ENCODE data around the gene CCDC69.

Gene CCDC69

DNA sequence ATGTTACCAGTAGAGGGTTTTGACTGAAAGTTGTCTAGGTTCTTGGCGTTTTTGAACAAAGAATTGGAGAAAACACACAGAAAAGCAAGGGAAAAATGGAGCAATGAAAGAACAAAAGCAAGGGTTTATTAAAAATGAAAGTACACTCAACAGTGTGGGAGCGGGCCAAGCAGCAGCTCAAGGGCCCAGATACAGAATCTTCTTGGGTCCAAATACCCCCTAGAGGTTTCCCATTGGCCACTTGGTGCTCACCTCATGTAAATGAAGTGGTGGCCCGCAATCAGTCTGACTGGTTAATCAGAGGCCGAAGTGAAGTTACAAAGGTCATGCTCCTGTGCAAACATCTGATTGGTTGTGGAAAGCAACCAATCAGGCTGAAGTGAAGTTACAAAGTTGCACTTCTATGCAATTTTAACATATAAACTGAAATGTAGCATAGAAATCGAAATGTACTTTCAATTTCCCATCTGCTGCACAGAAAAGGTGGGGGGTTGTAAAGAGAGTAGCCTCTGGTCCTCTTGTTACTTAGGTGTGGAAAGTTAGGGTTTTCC lies 27.2 kb upstream of the CCDC69 start:
- peaks cover 15 to 19% of the 10 kb centered on the region in 2 experiments for H3K27me3 ChIP-seq (ENCODE audit: control insufficient read depth in 1 of 2, insufficient read depth in 1 of 2, low read length in 2 of 2)
- no peak overlapping the region for H3K27ac ChIP-seq (ENCODE audit: low read length, poor library complexity, severe bottlenecking)
- WGBS = 93% methylated on average over 5 of the region's 5 CpGs
- H3K23ac ChIP-seq (ENCODE audit: low read length in 2 of 2) = no peak overlapping the region
- H3K9ac ChIP-seq (ENCODE audit: low read length) = no peak overlapping the region
- H3K4me2 ChIP-seq (ENCODE audit: low read length, poor library complexity, severe bottlenecking) = no peak overlapping the region
- H3K9me3 ChIP-seq (ENCODE audit: control insufficient read depth, low read length) = no peaks in the 10 kb centered on the region
- H3K18ac ChIP-seq (ENCODE audit: low read depth in 1 of 2, low read length in 2 of 2) = no peak overlapping the region
- H3K79me1 ChIP-seq (replicated peaks; ENCODE audit: low read length, poor library complexity, severe bottlenecking) = peaks cover 15% of the 10 kb centered on the region
- H2BK15ac ChIP-seq (ENCODE audit: low read depth, poor library complexity, severe bottlenecking) = no peak overlapping the region
- H3K4me1 ChIP-seq (ENCODE audit: control insufficient read depth, insufficient read depth, low read depth, low read length) = peaks cover 5% of the 10 kb centered on the region
- DNase-seq = no peak
- no peak overlapping the region for H3K14ac ChIP-seq (ENCODE audit: low read length in 2 of 2)
- no peak overlapping the region for H2AK5ac ChIP-seq (ENCODE audit: low read length, severe bottlenecking)
- no peak overlapping the region for H4K8ac ChIP-seq (ENCODE audit: low read length)
- no peak overlapping the region for H2AFZ ChIP-seq (ENCODE audit: low read depth, low read length)
- H2BK120ac ChIP-seq (ENCODE audit: low read depth, low read length) = no peak overlapping the region
- no peaks in the 10 kb centered on the region for H3K36me3 ChIP-seq (ENCODE audit: control insufficient read depth in 1 of 2, insufficient read depth in 2 of 2, low read depth in 1 of 2, low read length in 2 of 2)
- H2BK12ac ChIP-seq (ENCODE audit: low read length in 2 of 2) = no peak overlapping the region
- H3K4ac ChIP-seq (ENCODE audit: low read depth in 1 of 2, low read length in 2 of 2) = no peak overlapping the region
- no peak overlapping the region for H4K91ac ChIP-seq (ENCODE audit: low read length)
- no peak overlapping the region for H3K4me3 ChIP-seq (ENCODE audit: insufficient read depth in 1 of 2, low read depth in 1 of 2, low read length in 2 of 2)
- H2BK5ac ChIP-seq (ENCODE audit: low read depth, low read length, poor library complexity, severe bottlenecking) = no peak overlapping the region

DNA sequence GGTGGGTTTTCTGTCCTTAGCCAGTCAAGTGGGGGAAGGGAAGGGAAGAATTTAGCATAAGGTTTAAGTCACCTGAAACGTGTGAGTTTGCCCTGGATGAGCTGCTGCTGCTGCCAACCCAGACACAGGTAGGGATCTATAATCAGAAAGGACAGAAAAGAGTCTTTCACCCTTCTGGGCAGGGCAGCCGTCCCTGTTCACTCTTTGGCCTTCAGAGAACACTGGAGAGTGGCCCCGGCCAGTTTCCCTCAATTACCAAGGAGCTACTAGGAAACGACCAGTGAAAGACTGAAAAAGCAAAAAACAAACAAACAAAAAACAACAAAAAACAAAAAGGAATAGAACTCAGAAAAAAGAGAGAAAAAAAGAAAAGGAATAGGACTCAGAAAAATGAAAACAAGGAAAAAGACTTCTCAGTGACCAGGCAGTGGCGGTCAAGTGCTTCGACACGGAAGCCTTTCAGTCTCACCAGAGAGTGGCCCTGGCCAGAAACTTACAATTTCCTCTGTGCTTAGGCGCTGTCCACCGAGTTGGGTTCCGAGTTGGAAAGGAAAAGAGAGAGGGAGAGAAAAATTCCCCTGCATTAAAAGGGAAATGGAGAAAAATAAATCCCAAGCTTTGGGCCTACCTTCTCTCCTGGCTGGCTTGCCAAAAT lies 26.6 kb upstream of the CCDC69 start:
- Histone ChIP-seq H3K27me3 (ENCODE audit: control insufficient read depth in 1 of 2, insufficient read depth in 1 of 2, low read length in 2 of 2) (peaks cover 15 to 24% of the 10 kb centered on the region in 2 experiments), H3K23ac (ENCODE audit: low read length in 2 of 2) (no peak overlapping the region), H2BK5ac (ENCODE audit: low read depth, low read length, poor library complexity, severe bottlenecking) (no peak overlapping the region), H2AK5ac (ENCODE audit: low read length, severe bottlenecking) (no peak overlapping the region), H3K4ac (ENCODE audit: low read depth in 1 of 2, low read length in 2 of 2) (no peak overlapping the region), H2BK12ac (ENCODE audit: low read length in 2 of 2) (no peak overlapping the region), H2BK120ac (ENCODE audit: low read depth, low read length) (no peak overlapping the region), H3K14ac (ENCODE audit: low read length in 2 of 2) (no peak overlapping the region), H4K8ac (ENCODE audit: low read length) (no peak overlapping the region), H3K79me1 (replicated peaks; ENCODE audit: low read length, poor library complexity, severe bottlenecking) (peaks cover 10% of the 10 kb centered on the region), H4K91ac (ENCODE audit: low read length) (no peak overlapping the region), H3K36me3 (ENCODE audit: control insufficient read depth in 1 of 2, insufficient read depth in 2 of 2, low read depth in 1 of 2, low read length in 2 of 2) (no peaks in the 10 kb centered on the region), H2AFZ (ENCODE audit: low read depth, low read length) (no peak overlapping the region), H3K4me1 (ENCODE audit: control insufficient read depth, insufficient read depth, low read depth, low read length) (peaks cover 5% of the 10 kb centered on the region), H3K4me3 (ENCODE audit: insufficient read depth in 1 of 2, low read depth in 1 of 2, low read length in 2 of 2) (no peak overlapping the region), H3K27ac (ENCODE audit: low read length, poor library complexity, severe bottlenecking) (no peak overlapping the region), H2BK15ac (ENCODE audit: low read depth, poor library complexity, severe bottlenecking) (no peak overlapping the region), H3K18ac (ENCODE audit: low read depth in 1 of 2, low read length in 2 of 2) (no peak overlapping the region), H3K9ac (ENCODE audit: low read length) (no peak overlapping the region), H3K4me2 (ENCODE audit: low read length, poor library complexity, severe bottlenecking) (no peak overlapping the region), H3K9me3 (ENCODE audit: control insufficient read depth, low read length) (no peaks in the 10 kb centered on the region)
- WGBS = 88% methylated on average over 8 of the region's 10 CpGs
- DNase-seq = no peak

DNA sequence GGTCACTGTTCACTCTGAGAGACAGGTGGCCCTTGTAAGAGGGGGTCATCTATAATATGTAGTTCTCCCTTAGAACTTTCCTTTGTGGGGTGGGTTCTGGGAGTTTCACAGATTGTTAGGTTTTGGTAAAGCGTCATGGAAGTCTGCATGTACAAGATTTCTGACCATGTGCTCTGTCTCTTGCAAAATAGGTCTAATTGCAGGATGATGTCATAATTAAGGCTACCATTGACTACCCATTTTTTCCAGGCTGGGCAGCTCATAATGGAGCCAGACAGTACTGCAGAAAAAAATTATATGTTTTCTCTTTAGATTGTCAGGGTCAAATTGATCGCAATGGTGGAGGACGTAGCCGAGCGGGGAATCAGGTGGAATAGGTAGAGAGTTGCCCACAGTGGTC lies 25.4 kb upstream of the CCDC69 start:
- H2BK15ac ChIP-seq (ENCODE audit: low read depth, poor library complexity, severe bottlenecking) = no peak overlapping the region
- 98% methylated on average over 5 of the region's 5 CpGs for WGBS
- no peak overlapping the region for H2BK120ac ChIP-seq (ENCODE audit: low read depth, low read length)

DNA sequence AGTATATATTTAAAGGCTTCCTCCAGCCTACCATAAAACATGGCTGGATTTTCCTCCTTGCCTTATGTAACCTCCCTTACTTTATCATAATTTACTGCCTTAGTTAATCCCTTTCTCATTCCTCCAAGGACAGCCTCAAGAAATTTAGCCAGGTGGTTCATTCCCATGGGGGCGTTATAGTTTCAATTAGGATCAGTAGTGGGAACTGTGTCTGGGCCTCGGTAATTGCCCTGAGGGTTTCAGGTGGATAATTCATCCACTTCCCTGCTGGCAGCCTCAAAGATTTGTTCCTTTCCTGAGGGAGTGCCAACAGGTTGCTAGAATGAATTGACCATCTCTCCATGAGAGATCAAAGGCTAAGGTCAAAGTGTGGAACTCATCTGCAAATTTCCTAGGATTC lies 24.8 kb upstream of the CCDC69 start:
- no peak overlapping the region for H3K14ac ChIP-seq (ENCODE audit: low read length in 2 of 2)
- no peak overlapping the region for H3K9ac ChIP-seq (ENCODE audit: low read length)
- H2AK5ac ChIP-seq (ENCODE audit: low read length, severe bottlenecking) = no peak overlapping the region
- no peak overlapping the region for H3K4ac ChIP-seq (ENCODE audit: low read depth in 1 of 2, low read length in 2 of 2)
- no peak overlapping the region for H3K18ac ChIP-seq (ENCODE audit: low read depth in 1 of 2, low read length in 2 of 2)
- no peak overlapping the region for H4K8ac ChIP-seq (ENCODE audit: low read length)
- DNase-seq = no peak
- no peak overlapping the region for H2BK5ac ChIP-seq (ENCODE audit: low read depth, low read length, poor library complexity, severe bottlenecking)
- no peak overlapping the region for H3K4me3 ChIP-seq (ENCODE audit: insufficient read depth in 1 of 2, low read depth in 1 of 2, low read length in 2 of 2)
- 82% methylated on average over 2 of the region's 2 CpGs for WGBS
- no peaks in the 10 kb centered on the region for H3K9me3 ChIP-seq (ENCODE audit: control insufficient read depth, low read length)
- H3K36me3 ChIP-seq (ENCODE audit: control insufficient read depth in 1 of 2, insufficient read depth in 2 of 2, low read depth in 1 of 2, low read length in 2 of 2) = no peaks in the 10 kb centered on the region
- no peak overlapping the region for H2BK120ac ChIP-seq (ENCODE audit: low read depth, low read length)
- no peak overlapping the region for H2AFZ ChIP-seq (ENCODE audit: low read depth, low read length)
- no peak overlapping the region for H4K91ac ChIP-seq (ENCODE audit: low read length)
- H3K79me1 ChIP-seq (replicated peaks; ENCODE audit: low read length, poor library complexity, severe bottlenecking) = peaks cover 4% of the 10 kb centered on the region
- no peak overlapping the region for H3K27ac ChIP-seq (ENCODE audit: low read length, poor library complexity, severe bottlenecking)
- no peak overlapping the region for H3K4me2 ChIP-seq (ENCODE audit: low read length, poor library complexity, severe bottlenecking)
- no peak overlapping the region for H2BK12ac ChIP-seq (ENCODE audit: low read length in 2 of 2)
- H3K4me1 ChIP-seq (ENCODE audit: control insufficient read depth, insufficient read depth, low read depth, low read length) = peaks cover 2% of the 10 kb centered on the region
- no peak overlapping the region for H3K23ac ChIP-seq (ENCODE audit: low read length in 2 of 2)
- no peak overlapping the region for H2BK15ac ChIP-seq (ENCODE audit: low read depth, poor library complexity, severe bottlenecking)
- H3K27me3 ChIP-seq (ENCODE audit: control insufficient read depth in 1 of 2, insufficient read depth in 1 of 2, low read length in 2 of 2) = peaks cover 15 to 24% of the 10 kb centered on the region in 2 experiments

More for the DNA sequence above, 25.4 kb upstream of the CCDC69 start:
- Histone ChIP-seq H3K9me3 (ENCODE audit: control insufficient read depth, low read length) (no peaks in the 10 kb centered on the region), H3K27me3 (ENCODE audit: control insufficient read depth in 1 of 2, insufficient read depth in 1 of 2, low read length in 2 of 2) (peaks cover 15 to 24% of the 10 kb centered on the region in 2 experiments), H2AFZ (ENCODE audit: low read depth, low read length) (no peak overlapping the region), H2BK5ac (ENCODE audit: low read depth, low read length, poor library complexity, severe bottlenecking) (no peak overlapping the region), H3K79me1 (replicated peaks; ENCODE audit: low read length, poor library complexity, severe bottlenecking) (peaks cover 5% of the 10 kb centered on the region), H2BK12ac (ENCODE audit: low read length in 2 of 2) (no peak overlapping the region), H3K23ac (ENCODE audit: low read length in 2 of 2) (no peak overlapping the region), H3K4me1 (ENCODE audit: control insufficient read depth, insufficient read depth, low read depth, low read length) (peaks cover 5% of the 10 kb centered on the region), H3K36me3 (ENCODE audit: control insufficient read depth in 1 of 2, insufficient read depth in 2 of 2, low read depth in 1 of 2, low read length in 2 of 2) (no peaks in the 10 kb centered on the region), H3K4ac (ENCODE audit: low read depth in 1 of 2, low read length in 2 of 2) (no peak overlapping the region), H3K18ac (ENCODE audit: low read depth in 1 of 2, low read length in 2 of 2) (no peak overlapping the region), H2AK5ac (ENCODE audit: low read length, severe bottlenecking) (no peak overlapping the region), H3K4me2 (ENCODE audit: low read length, poor library complexity, severe bottlenecking) (no peak overlapping the region), H3K27ac (ENCODE audit: low read length, poor library complexity, severe bottlenecking) (no peak overlapping the region), H4K8ac (ENCODE audit: low read length) (no peak overlapping the region), H4K91ac (ENCODE audit: low read length) (no peak overlapping the region), H3K14ac (ENCODE audit: low read length in 2 of 2) (no peak overlapping the region), H3K9ac (ENCODE audit: low read length) (no peak overlapping the region), H3K4me3 (ENCODE audit: insufficient read depth in 1 of 2, low read depth in 1 of 2, low read length in 2 of 2) (no peak overlapping the region)
- DNase-seq = no peak
